GM19351 (cell line): Measurements from ENCODE around the gene FBXW7.

Source experiments
- ATAC-seq: cut with Tn5 transposase; IDR thresholded peaks from one replicate; pipeline ENCODE4 v1.9.1; 2021; ENCODE audit warnings: mild to moderate bottlenecking, moderate library complexity; ENCODE audit not compliant: unreplicated experiment

Gene FBXW7

GRCh38 chr4:152299553-152299952, 236.3 kb downstream of the FBXW7 start:
- ATAC-seq = no peak

DNA sequence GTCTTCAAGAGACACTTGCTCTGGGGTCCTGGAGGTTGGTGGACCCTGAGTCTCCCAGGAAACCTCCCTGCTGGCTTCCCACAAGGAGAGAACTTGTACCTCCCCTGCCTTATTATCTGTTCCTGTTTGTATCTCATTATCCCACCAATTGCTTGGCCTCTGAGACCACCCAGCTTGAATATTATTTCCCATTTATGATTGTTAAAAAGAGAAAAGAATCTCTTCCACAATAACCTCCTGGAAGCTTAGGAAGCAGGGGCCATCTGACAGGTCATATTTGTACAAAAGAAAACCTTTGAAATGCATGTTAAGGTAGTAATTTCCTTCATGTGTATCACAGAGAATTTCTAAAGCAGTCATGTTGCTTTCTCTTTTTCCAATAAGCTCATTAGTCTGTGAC, 239.5 kb downstream of the FBXW7 start:
- no peak for ATAC-seq

DNA sequence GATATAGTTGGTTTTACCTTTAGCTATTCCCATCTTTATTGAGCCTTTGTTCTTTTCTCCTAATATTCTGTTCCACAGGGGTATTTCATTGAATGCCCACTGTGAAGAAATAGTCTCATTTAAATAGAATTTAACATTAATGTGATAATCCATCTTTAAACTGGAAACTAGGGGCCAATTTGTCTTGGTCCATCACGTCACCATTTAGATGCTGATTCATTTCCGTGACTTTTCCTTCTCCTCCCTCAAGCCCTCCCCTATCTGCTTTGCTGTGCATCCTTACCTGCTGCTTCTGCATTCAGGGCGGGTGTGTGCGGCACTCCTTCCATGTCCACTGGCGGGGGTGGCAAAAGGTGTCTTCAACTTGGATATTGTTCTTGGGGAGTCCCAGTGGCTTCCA, 241.1 kb downstream of the FBXW7 start:
- ATAC-seq = no peak

DNA sequence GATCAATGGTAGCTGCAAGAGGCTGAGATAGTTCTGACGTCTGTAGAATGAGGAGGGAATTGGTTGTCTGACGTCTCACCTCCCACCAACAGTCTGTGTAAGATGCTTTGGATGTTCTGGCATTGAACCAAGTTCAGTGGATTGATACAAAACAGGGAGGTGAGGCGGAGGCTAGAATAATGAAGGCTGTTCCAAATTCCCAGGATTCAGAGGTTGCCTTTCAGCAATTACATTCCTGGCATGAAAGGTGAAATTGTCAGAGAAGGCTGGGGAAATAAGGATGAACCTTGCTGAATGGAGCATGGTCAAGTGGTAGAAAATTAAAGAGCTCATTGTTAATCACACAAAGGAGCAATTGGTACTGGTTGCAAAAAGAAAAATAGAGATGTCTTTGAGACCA, 241.6 kb downstream of the FBXW7 start:
- ATAC-seq = no peak

DNA sequence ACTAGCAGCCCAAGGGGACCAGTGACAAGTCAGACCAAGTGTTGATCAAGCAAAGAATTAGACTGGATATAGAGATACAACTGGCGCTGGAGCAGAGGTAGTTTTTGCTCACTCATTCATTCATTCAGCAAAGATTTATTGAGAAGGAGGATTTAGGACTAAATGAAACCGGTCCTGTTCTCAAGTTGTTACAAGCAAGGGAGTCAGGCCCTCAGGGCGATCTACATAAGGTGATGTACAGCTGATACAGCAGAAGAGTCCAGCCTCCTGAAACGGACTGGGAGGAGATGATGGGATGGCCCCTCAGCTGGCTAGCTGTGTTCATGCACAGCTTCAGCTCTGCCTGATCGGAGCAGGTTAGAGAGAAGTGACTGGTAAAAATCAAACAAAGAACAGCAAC, 242.4 kb downstream of the FBXW7 start:
- ATAC-seq = no peak

DNA sequence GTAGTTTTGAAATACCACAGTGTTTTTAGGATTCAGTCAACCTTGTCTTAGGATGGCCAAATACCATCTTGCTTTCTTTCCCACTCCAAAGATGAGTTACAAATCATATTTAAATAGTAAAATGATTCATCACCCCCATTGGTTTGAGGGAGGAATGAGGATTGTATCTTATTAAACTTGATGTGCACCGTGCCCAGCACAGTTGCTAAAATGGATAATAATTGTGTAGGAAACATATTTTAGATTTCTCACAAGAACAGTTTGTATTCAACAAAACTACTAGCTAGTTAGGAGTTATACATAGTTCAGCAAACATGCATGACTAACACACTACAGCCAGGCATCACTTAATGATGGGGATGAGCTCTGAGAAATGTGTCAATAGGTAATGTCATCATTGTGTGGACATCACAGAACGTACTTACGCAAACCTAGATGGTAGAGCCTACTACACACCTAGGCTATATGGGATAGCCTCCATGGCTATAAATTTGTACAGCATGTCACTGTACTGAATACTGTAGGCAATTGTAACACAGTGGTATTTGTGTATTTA, 245.4 kb downstream of the FBXW7 start:
- no peak for ATAC-seq

DNA sequence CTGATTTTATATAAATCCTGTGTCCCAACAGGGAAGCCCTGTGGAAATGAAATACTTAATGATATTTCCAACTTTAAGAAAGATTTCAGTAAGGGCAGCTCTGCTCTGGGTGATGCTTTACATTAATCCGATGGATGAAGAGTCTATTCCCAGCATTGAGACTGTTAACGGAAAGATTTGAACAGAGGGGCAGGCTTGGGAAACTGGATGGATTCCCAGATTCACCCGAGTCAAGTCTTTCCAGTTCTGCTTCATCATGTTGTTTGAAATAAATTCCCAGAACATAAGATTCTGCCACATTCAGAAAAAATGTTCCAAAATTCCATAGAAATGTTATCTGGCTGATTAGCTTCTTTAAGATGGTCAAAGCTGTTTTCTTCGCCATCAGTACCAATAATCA, 246.0 kb downstream of the FBXW7 start:
- no peak for ATAC-seq

GRCh38 chr4:152289541-152289940, 246.4 kb downstream of the FBXW7 start:
- ATAC-seq = no peak

GRCh38 chr4:152283801-152284470, 252.0 kb downstream of the FBXW7 start:
- ATAC-seq = no peak

DNA sequence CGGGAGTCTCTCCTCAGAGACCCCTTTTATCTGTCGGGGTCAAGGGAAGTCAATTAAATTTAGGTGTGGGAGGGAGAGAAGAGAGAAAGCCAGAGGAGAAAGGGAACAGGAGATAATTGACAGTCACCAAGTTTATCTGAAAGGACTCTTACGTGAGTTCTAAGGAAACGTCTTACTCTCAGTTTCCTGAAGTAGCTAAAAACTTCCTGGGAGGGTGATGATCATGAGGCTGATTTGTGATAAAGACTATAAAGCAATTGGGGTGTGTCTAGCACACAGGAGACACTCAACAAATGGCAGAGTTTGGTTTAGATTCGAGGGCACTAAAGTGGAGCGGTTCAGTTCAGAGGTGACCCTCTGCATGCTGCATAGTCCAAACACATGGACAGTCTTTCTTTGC, 254.1 kb downstream of the FBXW7 start:
- no peak for ATAC-seq

- ATAC-seq = no peak
Measured at GRCh38 chr4:152281211-152281610, 254.7 kb downstream of the FBXW7 start.

DNA sequence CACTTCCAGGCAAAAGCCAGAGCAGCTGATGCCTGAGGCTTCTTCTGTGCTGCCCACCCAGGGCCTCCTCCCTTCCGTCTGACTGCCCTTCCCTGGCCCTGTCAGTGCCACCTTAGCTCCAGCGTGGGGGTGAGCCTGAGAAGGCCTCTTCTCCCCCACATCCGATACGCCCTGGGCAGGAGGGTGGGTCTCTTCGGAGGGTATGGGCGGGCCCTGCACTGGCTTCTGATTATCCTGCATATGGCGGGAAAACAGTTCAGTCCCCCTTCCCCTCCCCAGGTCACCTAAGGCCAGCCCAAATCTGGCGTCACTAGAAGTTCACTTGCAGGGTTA, 256.7 kb downstream of the FBXW7 start:
- no peak for ATAC-seq

- ATAC-seq = no peak
Measured at GRCh38 chr4:152278505-152279233, 257.2 kb downstream of the FBXW7 start.

DNA sequence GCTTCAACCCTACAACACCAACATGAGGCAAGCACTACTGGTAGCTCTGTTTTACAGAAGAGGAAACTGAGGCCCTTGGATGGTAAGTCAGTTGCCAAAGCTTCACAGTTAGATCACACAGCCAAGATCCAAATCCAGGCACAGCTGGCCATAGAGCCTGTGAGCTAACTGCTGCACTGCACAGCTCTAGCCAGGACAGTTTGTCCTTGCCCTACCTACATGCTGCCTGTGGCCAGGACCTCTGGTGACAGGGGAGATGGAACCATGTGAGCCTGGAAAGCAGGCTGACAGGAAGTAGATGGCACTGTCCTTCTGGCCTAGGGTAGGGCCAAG, 257.8 kb downstream of the FBXW7 start:
- no peak for ATAC-seq

- ATAC-seq = no peak
Measured at GRCh38 chr4:152277333-152277732, 258.6 kb downstream of the FBXW7 start.

- no peak for ATAC-seq
Measured at GRCh38 chr4:152273343-152273742, 262.5 kb downstream of the FBXW7 start.
